H9 (cell line): ENCODE measurements around the gene MAST4. TPM values are rescaled to one million over a fixed set of nuclear protein-coding genes. Genes with fewer than 3 reads are reported as not detected.

Experiments used
- DNase-seq: peaks from one replicate; pipeline ENCODE4 v3.0.0-alpha.2; 2017
- H2AFZ ChIP-seq: one replicate; pipeline ENCODE4 v1.6.1; 2013; ENCODE audit warnings: mild to moderate bottlenecking, low read length, control low read depth, moderate library complexity
- H2AK5ac ChIP-seq: 2 replicates; pipeline ENCODE4 v1.6.1; 2013; ENCODE audit warnings: low read length, control low read depth, mixed read lengths; ENCODE audit not compliant: insufficient read length
- H2BK120ac ChIP-seq: one replicate; pipeline ENCODE4 v1.6.1; 2013; ENCODE audit warnings: low read depth, mild to moderate bottlenecking, low read length, control low read depth, inconsistent platforms; ENCODE audit not compliant: poor library complexity, severe bottlenecking
- H2BK12ac ChIP-seq: 2 replicates; pipeline ENCODE4 v1.6.1; 2013; ENCODE audit warnings: low read length, control low read depth, mixed read lengths, low read depth; ENCODE audit not compliant: insufficient read length
- H2BK15ac ChIP-seq: 2 replicates; pipeline ENCODE4 v1.6.1; 2013; ENCODE audit warnings: low read depth, low read length, control low read depth
- H2BK20ac ChIP-seq: one replicate; pipeline ENCODE4 v1.6.1; 2013; ENCODE audit warnings: low read depth, mild to moderate bottlenecking, low read length, control low read depth, inconsistent platforms; ENCODE audit not compliant: poor library complexity, severe bottlenecking
- H2BK5ac ChIP-seq: 2 replicates; pipeline ENCODE4 v1.6.1; 2013; ENCODE audit warnings: low read length, control low read depth, mixed read lengths; ENCODE audit not compliant: insufficient read length
- H3K14ac ChIP-seq: 2 replicates; pipeline ENCODE4 v1.6.1; 2013; ENCODE audit warnings: low read length, control low read depth; ENCODE audit not compliant: insufficient read depth
- H3K18ac ChIP-seq: 2 replicates; pipeline ENCODE4 v1.6.1; 2013; ENCODE audit warnings: low read depth, mild to moderate bottlenecking, mixed read lengths, low read length, control low read depth; ENCODE audit not compliant: insufficient read length
- H3K23ac ChIP-seq: 2 replicates; pipeline ENCODE4 v1.6.1; 2013; ENCODE audit warnings: low read length, control low read depth, mixed read lengths, low read depth; ENCODE audit not compliant: insufficient read length
- H3K23me2 ChIP-seq: 2 replicates; pipeline ENCODE4 v1.6.1; 2013; ENCODE audit warnings: low read depth, mild to moderate bottlenecking, mixed read lengths, low read length, control low read depth; ENCODE audit not compliant: insufficient read length, poor library complexity, severe bottlenecking
- H3K27ac ChIP-seq: 2 replicates; pipeline ENCODE4 v1.5.1; 2013; ENCODE audit warnings: low read length, control low read depth, mixed read lengths, low read depth; ENCODE audit not compliant: insufficient read length
- H3K27me3 ChIP-seq: 2 replicates; pipeline ENCODE4 v1.6.1; 2013; ENCODE audit warnings: low read length, control low read depth, inconsistent platforms; ENCODE audit not compliant: insufficient read depth
- H3K4ac ChIP-seq: 2 replicates; pipeline ENCODE4 v1.6.1; 2013; ENCODE audit warnings: low read depth, mild to moderate bottlenecking, control low read depth, inconsistent platforms, low read length, moderate library complexity
- H3K4me1 ChIP-seq: 2 replicates; pipeline ENCODE4 v1.6.1; 2013; ENCODE audit warnings: low read length, control low read depth, inconsistent platforms; ENCODE audit not compliant: insufficient read depth
- H3K4me2 ChIP-seq: 2 replicates; pipeline ENCODE4 v1.6.1; 2013; ENCODE audit warnings: low read length, control low read depth, mixed read lengths; ENCODE audit not compliant: insufficient read length, insufficient read depth
- H3K56ac ChIP-seq: 2 replicates; pipeline ENCODE4 v1.6.1; 2013; ENCODE audit warnings: low read depth, mild to moderate bottlenecking, mixed read lengths, low read length, control low read depth; ENCODE audit not compliant: insufficient read length
- H3K79me1 ChIP-seq: 2 replicates; pipeline ENCODE4 v1.6.1; 2013; ENCODE audit warnings: low read depth, mild to moderate bottlenecking, moderate library complexity, low read length, control low read depth, inconsistent platforms; ENCODE audit not compliant: insufficient read depth, poor library complexity, severe bottlenecking
- H3K79me2 ChIP-seq: 2 replicates; pipeline ENCODE4 v1.6.1; 2013; ENCODE audit warnings: low read length, control low read depth, inconsistent platforms; ENCODE audit not compliant: insufficient read depth
- H3K9ac ChIP-seq: 2 replicates; pipeline ENCODE4 v1.6.1; 2013; ENCODE audit warnings: low read length, control low read depth, mixed read lengths; ENCODE audit not compliant: insufficient read length; ENCODE audit errors: extremely low read depth
- H3K9me3 ChIP-seq: one replicate; pipeline ENCODE4 v1.6.1; 2013; ENCODE audit warnings: low read depth, low read length, inconsistent platforms; ENCODE audit not compliant: control insufficient read depth
- H3T11ph ChIP-seq: one replicate; pipeline ENCODE4 v1.6.1; 2013; ENCODE audit warnings: mild to moderate bottlenecking, low read length, control low read depth, inconsistent platforms
- H4K20me1 ChIP-seq: one replicate; pipeline ENCODE4 v1.6.1; 2013; ENCODE audit not compliant: control insufficient read depth, insufficient read length, insufficient read depth
- H4K5ac ChIP-seq: 2 replicates; pipeline ENCODE4 v1.6.1; 2013; ENCODE audit warnings: low read depth, mild to moderate bottlenecking, mixed read lengths, low read length, control low read depth; ENCODE audit not compliant: insufficient read length
- H4K8ac ChIP-seq: replicated peaks from 2 replicates; pipeline ENCODE4 v1.6.1; 2013; ENCODE audit warnings: low read length, control low read depth, mixed read lengths, low read depth; ENCODE audit not compliant: insufficient read length
- H4K91ac ChIP-seq: 2 replicates; pipeline ENCODE4 v1.6.1; 2013; ENCODE audit warnings: low read depth, mild to moderate bottlenecking, moderate library complexity, mixed read lengths, low read length, control low read depth; ENCODE audit not compliant: insufficient read length
- H3K27ac Mint-ChIP-seq, 3 experiments: 2 replicates in 2 of 3; 3 replicates in 1 of 3; pipeline ENCODE4 v1.8.0; 2020 to 2021; ENCODE audit warnings: mixed read lengths in 3 of 3, mild to moderate bottlenecking in 1 of 3, moderate library complexity in 1 of 3
- H3K27me3 Mint-ChIP-seq: 2 replicates; pipeline ENCODE4 v1.8.0; 2021; ENCODE audit warnings: low read depth, mild to moderate bottlenecking, moderate library complexity, mixed read lengths
- H3K36me3 Mint-ChIP-seq, 3 experiments: 2 replicates in 2 of 3; 3 replicates in 1 of 3; pipeline ENCODE4 v1.8.0; 2020 to 2021; ENCODE audit warnings: low read depth in 3 of 3, mixed read lengths in 3 of 3; ENCODE audit not compliant: insufficient read depth in 1 of 3
- H3K4me1 Mint-ChIP-seq, 2 experiments: 2 replicates each; pipeline ENCODE4 v1.8.0; 2020; ENCODE audit warnings: mixed read lengths in 2 of 2
- H3K4me3 Mint-ChIP-seq, 2 experiments: 2 replicates in 1 of 2; 3 replicates in 1 of 2; pipeline ENCODE4 v1.8.0; 2020 to 2021; ENCODE audit warnings: mild to moderate bottlenecking in 2 of 2, mixed read lengths in 2 of 2, moderate library complexity in 1 of 2
- H3K9me3 Mint-ChIP-seq, 2 experiments: 2 replicates in 1 of 2; 3 replicates in 1 of 2; pipeline ENCODE4 v1.8.0; 2020; ENCODE audit warnings: mild to moderate bottlenecking in 2 of 2, mixed read lengths in 2 of 2, moderate library complexity in 1 of 2
- CTCF ChIP-seq: fragments of 200-600 bp; sonication (generic); conservative IDR thresholded peaks from 3 replicates; pipeline ENCODE4 v1.8.0; 2021; ENCODE audit warnings: antibody characterized with exemption, mild to moderate bottlenecking
- WGBS: extraction: QIAGEN DNeasy Blood & Tissue Kit; methylation state at CpG from one replicate; pipeline ENCODE4 v1.1.7; 2013; ENCODE audit warnings: missing lambda C conversion rate, low lambda C conversion rate, mixed read lengths; ENCODE audit not compliant: insufficient read length; ENCODE audit errors: extremely low coverage; 5-methylcytosine and 5-hydroxymethylcytosine counted together
- total RNA-seq: library from RNA; stranded (reverse); gene quantifications from 2 replicates; pipeline ENCODE4 v1.2.1, GENCODE V29; 2021

MAST4 gene
- total RNA-seq, 1 experiment from 2014 or later = 3.7 TPM

- H3K4me2 ChIP-seq = no peak overlapping the region
- no peak overlapping the region for H4K91ac ChIP-seq
- H4K20me1 ChIP-seq = no peaks in the 10 kb centered on the region
- no peak overlapping the region for H3K9ac ChIP-seq
- TF ChIP-seq CTCF = no peak
- no peak overlapping the region for H3K4ac ChIP-seq
- no peaks in the 10 kb centered on the region for H3K9me3 ChIP-seq
- Mint-ChIP-seq H3K4me1 (peaks cover 10 to 15% of the 10 kb centered on the region in 2 experiments), H3K27me3 (peaks cover 5% of the 10 kb centered on the region), H3K27ac (no peak overlapping the region), H3K9me3 (no peaks in the 10 kb centered on the region), H3K4me3 (no peak overlapping the region), H3K36me3 (no peaks in the 10 kb centered on the region)
- no peak overlapping the region for H3K27ac ChIP-seq
- H3K4me1 ChIP-seq = peaks cover 6% of the 10 kb centered on the region; the same call in 1 of the 2 replicates
- no peak overlapping the region for H2AK5ac ChIP-seq
- no peak overlapping the region for H2BK15ac ChIP-seq
- no peaks in the 10 kb centered on the region for H3K23me2 ChIP-seq
- no peak overlapping the region for H3K14ac ChIP-seq
- no peak overlapping the region for H3T11ph ChIP-seq
- no peak overlapping the region for H2AFZ ChIP-seq
- H3K79me1 ChIP-seq = no peaks in the 10 kb centered on the region
- H2BK20ac ChIP-seq = no peak overlapping the region
- no peak overlapping the region for H2BK12ac ChIP-seq
- no peak overlapping the region for H3K18ac ChIP-seq
- no peak overlapping the region for H2BK5ac ChIP-seq
- H3K23ac ChIP-seq = no peak overlapping the region
- H3K27me3 ChIP-seq = no peaks in the 10 kb centered on the region
- H4K5ac ChIP-seq = no peak overlapping the region
- no CpG with 5 or more reads among the region's 2 CpGs for WGBS
- H3K79me2 ChIP-seq = no peaks in the 10 kb centered on the region
- H4K8ac ChIP-seq = no peak overlapping the region
- H3K56ac ChIP-seq = no peak overlapping the region
- H2BK120ac ChIP-seq = no peak overlapping the region
- DNase-seq = no peak
Measured at GRCh38 chr5:66888613-66889012, 292.4 kb downstream of the MAST4 start.
